NB4 (cell line): ENCODE measurements around the gene HECW1.

Source experiments
- DNase-seq: peaks from one replicate; pipeline ENCODE4 v3.0.0; 2010; ENCODE audit warnings: low read depth
- H3K4me3 ChIP-seq: one replicate; pipeline ENCODE4 v1.5.1; 2011; ENCODE audit warnings: mild to moderate bottlenecking, low read depth, low read length, moderate library complexity
- CTCF ChIP-seq: IDR thresholded peaks from one replicate; pipeline ENCODE4 v1.5.1; 2012; ENCODE audit warnings: low read depth, low read length
- MAX ChIP-seq: IDR thresholded peaks from 2 replicates; pipeline ENCODE4 v1.6.1; 2011; ENCODE audit warnings: low read depth, low read length
- MYC ChIP-seq: IDR thresholded peaks from 2 replicates; pipeline ENCODE4 v1.6.1; 2011; ENCODE audit warnings: low read depth, low read length
- POLR2A ChIP-seq: IDR thresholded peaks from 2 replicates; pipeline ENCODE4 v1.6.1; 2011; ENCODE audit warnings: mild to moderate bottlenecking; ENCODE audit not compliant: insufficient read length; ENCODE audit errors: extremely low read depth

The HECW1 gene

GRCh38 chr7:43193893-43194292 lies 81.4 kb downstream of the HECW1 start:
- H3K4me3 ChIP-seq: no peak overlapping the region
- no peak for DNase-seq
- TF ChIP-seq CTCF: no peak
- TF ChIP-seq MAX: no peak
- no peak for TF ChIP-seq POLR2A
- TF ChIP-seq MYC: no peak

- TF ChIP-seq MYC (no peak), POLR2A (no peak), CTCF (no peak), MAX (no peak)
- H3K4me3 ChIP-seq: no peak overlapping the region
- DNase-seq: no peak
These were observed 82.8 kb downstream of the HECW1 start for GRCh38 chr7:43195256-43195655.

- TF ChIP-seq CTCF (no peak), POLR2A (no peak), MYC (no peak), MAX (no peak)
These were observed 83.3 kb downstream of the HECW1 start for GRCh38 chr7:43195768-43196167.

GRCh38 chr7:43196379-43196778 lies 83.9 kb downstream of the HECW1 start:
- no peak overlapping the region for H3K4me3 ChIP-seq
- TF ChIP-seq POLR2A (no peak), MAX (no peak)
- no peak for DNase-seq

More at GRCh38 chr7:43195768-43196167, 83.3 kb downstream of the HECW1 start:
- H3K4me3 ChIP-seq: no peak overlapping the region
- DNase-seq: no peak

GRCh38 chr7:43198016-43198415 lies 85.6 kb downstream of the HECW1 start:
- DNase-seq: no peak
- TF ChIP-seq MYC (no peak), CTCF (no peak), MAX (no peak), POLR2A (no peak)
- no peak overlapping the region for H3K4me3 ChIP-seq

- no peak for DNase-seq
- no peak overlapping the region for H3K4me3 ChIP-seq
- TF ChIP-seq POLR2A: no peak
- no peak for TF ChIP-seq CTCF
- TF ChIP-seq MAX: no peak
- TF ChIP-seq MYC: no peak
These were observed 86.2 kb downstream of the HECW1 start for GRCh38 chr7:43198599-43199090.
